Left renal pelvis (tissue), 4 donors: ENCODE data around the gene KIF21B. TPM values are rescaled to one million over a fixed set of nuclear protein-coding genes. Genes with fewer than 3 reads are reported as not detected.

Experiments used
- DNase-seq, 4 donors: peaks; one replicate each; pipeline ENCODE4 v3.0.0-alpha.2; 2013; ENCODE audit warnings: low read depth in 4 of 4, low spot score in 3 of 4
- polyA plus RNA-seq, 4 donors: library from polyadenylated mRNA; unstranded; fragments of 120-200 nt; gene quantifications; one replicate each; pipeline ENCODE4 v1.2.1, GENCODE V29; 2013; ENCODE audit not compliant: insufficient read length in 4 of 4

KIF21B gene
- polyA plus RNA-seq, 4 donors = 2.1 to 3.5 (median 2.5) TPM

- no peak for DNase-seq
These were observed 25.8 kb upstream of the KIF21B start for GRCh38 chr1:201049248-201049831.

- DNase-seq = no peak
These were observed 25.0 kb upstream of the KIF21B start for GRCh38 chr1:201048521-201048920.

DNA sequence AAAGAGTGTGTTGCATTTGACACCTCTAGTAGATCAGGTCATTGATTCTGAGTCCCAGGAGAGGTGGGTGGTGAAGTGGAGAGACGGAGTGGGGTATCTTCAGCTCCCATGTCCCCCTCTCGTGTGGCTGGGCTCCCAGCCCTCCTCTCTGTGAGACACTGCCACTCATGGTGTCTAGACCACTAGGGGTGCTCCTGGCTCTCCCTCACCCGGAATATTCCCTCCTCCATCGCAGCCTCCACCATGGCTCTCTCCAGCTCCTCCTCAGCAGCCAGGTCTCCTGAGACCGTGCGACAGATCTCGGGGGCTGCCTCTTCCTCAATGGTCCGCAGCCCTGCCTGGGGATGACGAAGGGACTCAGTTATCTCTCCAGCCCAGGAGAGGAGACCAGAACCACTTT lies 20.6 kb upstream of the KIF21B start:
- no peak for DNase-seq

GRCh38 chr1:201042779-201043461 lies 19.4 kb upstream of the KIF21B start:
- peak in 1 of 4 donors; percentile 46 for DNase-seq

- no peak for DNase-seq
These were observed 17.5 kb upstream of the KIF21B start for GRCh38 chr1:201041011-201041410.

GRCh38 chr1:201039876-201040275 lies 16.4 kb upstream of the KIF21B start:
- no peak for DNase-seq

- no peak for DNase-seq
These were observed 15.9 kb upstream of the KIF21B start for GRCh38 chr1:201039418-201039817.

GRCh38 chr1:201038186-201038876 lies 14.8 kb upstream of the KIF21B start:
- no peak for DNase-seq

- DNase-seq = no peak
These were observed 12.8 kb upstream of the KIF21B start for GRCh38 chr1:201036188-201036842.

DNA sequence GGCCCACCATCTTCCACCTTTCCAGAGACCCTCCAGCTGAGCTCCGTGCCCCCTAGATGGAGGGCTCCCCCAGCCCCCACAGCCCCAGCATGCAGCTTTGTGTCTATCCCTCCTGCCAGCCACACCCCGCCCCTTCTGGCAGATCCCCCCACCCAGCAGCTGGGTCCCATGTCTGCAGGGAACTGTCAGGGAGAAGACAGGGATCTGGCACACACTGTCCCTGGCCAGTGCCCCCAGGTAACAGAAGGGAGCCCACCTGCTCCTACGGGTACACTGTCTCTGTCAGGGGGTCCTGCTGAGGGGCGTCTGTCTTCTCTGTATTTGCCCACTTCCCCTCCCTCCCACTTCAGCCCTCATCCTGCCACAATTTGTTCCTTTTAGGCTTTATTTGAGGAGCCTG lies 11.2 kb upstream of the KIF21B start:
- DNase-seq = no peak

DNA sequence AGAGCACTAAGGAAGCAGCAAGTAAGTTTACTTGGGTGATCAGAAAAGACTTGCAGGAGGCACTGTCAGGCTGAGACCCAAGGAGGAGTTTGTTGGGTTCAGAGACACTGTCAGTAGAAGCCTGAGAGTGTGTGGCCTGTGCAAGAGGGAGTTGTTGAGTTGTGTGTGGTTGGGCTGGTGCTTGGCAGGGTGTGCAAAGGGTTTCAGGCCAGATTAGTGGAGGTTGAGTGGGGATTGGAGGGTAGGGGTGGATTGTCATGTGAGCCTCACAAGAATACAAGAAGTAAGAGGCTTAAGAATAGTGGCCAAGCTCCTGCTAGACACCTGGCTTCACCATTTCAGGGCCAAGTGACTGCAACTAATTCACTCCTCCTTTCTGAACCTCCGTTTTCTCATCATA lies 8.9 kb upstream of the KIF21B start:
- no peak for DNase-seq

GRCh38 chr1:201028461-201028889 lies 5.0 kb upstream of the KIF21B start:
- DNase-seq = no peak

DNA sequence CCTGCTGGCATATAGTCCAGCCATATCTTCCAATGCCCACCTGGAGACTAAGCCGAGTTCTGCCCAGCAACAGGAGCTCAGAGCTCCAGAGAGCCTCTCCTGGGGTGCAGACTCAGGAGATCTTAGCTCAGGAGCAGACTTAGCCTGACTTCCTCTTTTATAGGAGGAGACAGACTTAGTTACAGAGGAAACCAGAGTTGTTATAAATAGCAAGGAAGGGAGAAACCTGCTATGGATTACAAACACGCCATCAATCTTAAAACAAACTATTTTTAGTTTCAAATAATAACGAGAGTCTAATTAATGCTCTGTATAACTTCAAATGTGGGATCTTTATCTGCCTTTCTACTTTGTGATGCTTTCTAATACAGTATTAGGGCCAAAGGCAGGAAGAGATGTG lies 3.3 kb upstream of the KIF21B start:
- DNase-seq = no peak

DNA sequence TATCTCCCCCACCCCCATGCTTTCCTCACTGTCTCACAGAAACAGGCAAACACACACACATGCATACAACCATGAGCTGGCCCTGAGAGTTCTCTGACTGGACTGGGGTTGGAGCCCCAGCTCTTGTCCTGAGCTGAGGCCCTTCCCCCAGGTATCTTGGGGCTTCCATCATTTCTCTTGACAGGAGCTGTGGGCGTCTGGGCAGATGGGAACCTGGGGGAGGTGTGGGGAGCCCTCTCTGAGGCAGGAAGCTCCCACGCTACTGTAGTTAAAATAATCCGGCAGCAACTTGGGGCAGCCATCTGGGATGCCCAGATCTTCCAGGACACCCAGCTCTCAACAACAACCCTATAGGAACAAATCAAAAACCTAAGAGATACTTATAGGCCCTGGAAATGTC lies 2.7 kb upstream of the KIF21B start:
- no peak for DNase-seq

DNA sequence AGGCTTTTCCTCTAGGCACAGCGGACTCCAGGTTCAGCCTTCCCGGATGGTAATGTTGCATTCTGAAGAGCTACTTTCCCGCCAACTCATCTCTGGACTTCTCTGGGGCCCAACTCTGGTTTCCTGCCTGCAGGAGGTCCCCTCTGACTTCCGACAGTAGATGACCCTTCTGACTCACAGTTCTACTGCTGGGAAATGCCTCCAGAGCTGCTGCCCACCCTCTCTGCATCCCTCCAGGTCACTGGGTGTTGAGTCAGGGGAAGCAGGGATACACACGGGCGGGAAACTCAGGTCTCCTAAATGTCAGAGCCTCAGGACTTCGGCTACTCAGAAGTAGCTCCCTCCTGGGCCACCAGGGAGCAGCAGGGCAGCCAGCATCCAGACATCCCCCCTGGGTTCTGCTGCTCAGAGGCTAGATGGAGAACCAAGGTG lies 2.1 kb upstream of the KIF21B start:
- DNase-seq = no peak

- no peak for DNase-seq
These were observed 1.1 kb upstream of the KIF21B start for GRCh38 chr1:201024625-201024998.

GRCh38 chr1:201023920-201024624 lies 558 bp upstream of the KIF21B start:
- DNase-seq = no peak

GRCh38 chr1:201022820-201023516 lies 546 bp downstream of the KIF21B start:
- no peak for DNase-seq

DNA sequence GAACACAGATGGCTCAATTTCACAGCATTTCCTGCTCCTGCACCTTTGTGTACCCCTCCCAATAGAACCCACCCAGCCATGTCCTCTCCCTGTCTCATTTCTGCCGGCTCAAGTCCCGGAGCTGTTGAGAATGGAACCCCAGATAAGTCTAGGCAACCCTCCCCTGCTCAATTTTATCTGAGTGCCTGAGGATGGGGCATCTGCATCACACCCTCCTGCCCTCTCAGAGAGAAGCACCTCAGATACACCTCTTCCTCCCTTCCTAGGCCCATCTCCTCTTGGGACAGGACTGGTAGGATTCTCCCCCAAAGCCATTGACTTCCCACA lies 1.1 kb downstream of the KIF21B start:
- DNase-seq = no peak
